Kidney (tissue), 14 donors: ENCODE measurements around the gene AFG1L. TPM values are rescaled to one million over a fixed set of nuclear protein-coding genes. Genes with fewer than 3 reads are reported as not detected.

Source experiments
- DNase-seq, 5 donors: peaks; one replicate each; pipeline ENCODE4 v3.0.0-alpha.2; 2013 to 2020
- FAIRE-seq: peaks from 2 replicates; lab custom pipeline; 2012; peaks lifted over from hg19 to GRCh38; lab: Jason Lieb, UNC
- H3K27ac ChIP-seq, 2 donors: one replicate each; pipeline ENCODE4 v1.7.0; 2013; ENCODE audit warnings: low read depth in 2 of 2, low read length in 2 of 2, inconsistent platforms in 1 of 2
- H3K27me3 ChIP-seq: one replicate; pipeline ENCODE4 v1.7.1; 2013; ENCODE audit warnings: low read length, inconsistent platforms; ENCODE audit not compliant: control insufficient read depth, insufficient read depth
- H3K36me3 ChIP-seq, 3 donors: one replicate each; pipeline versions ENCODE4 v1.7.0 to v1.7.1; 2013; ENCODE audit warnings: low read length in 3 of 3, control low read depth in 1 of 3, inconsistent platforms in 1 of 3; ENCODE audit not compliant: insufficient read depth in 3 of 3, control insufficient read depth in 2 of 3
- H3K4me1 ChIP-seq, 3 donors: one replicate each; pipeline versions ENCODE4 v1.7.0 to v1.7.1; 2013; ENCODE audit warnings: low read length in 3 of 3, inconsistent platforms in 1 of 3, low read depth in 1 of 3; ENCODE audit not compliant: control insufficient read depth in 2 of 3, insufficient read depth in 2 of 3
- H3K4me3 ChIP-seq, 3 donors: one replicate each; pipeline versions ENCODE4 v1.7.0 to v1.8.1; 2013; ENCODE audit warnings: low read length in 3 of 3, control low read depth in 1 of 3, inconsistent platforms in 1 of 3
- H3K9ac ChIP-seq, 3 donors: one replicate each; pipeline versions ENCODE4 v1.7.0 to v1.7.1; 2013; ENCODE audit warnings: low read length in 3 of 3, control low read depth in 1 of 3, inconsistent platforms in 1 of 3
- H3K9me3 ChIP-seq, 3 donors: one replicate each; pipeline versions ENCODE4 v1.7.0 to v1.7.1; 2013; ENCODE audit warnings: low read length in 3 of 3, control low read depth in 1 of 3, inconsistent platforms in 1 of 3; ENCODE audit not compliant: control insufficient read depth in 2 of 3, insufficient read depth in 1 of 3
- intact Hi-C: fragments of 100-400 bp; cut with DNase I; formaldehyde crosslinking; loops from one replicate; pipeline ENCODE4 v1.11.1; 2022
- polyA plus RNA-seq: library from polyadenylated mRNA; stranded (reverse); fragments of 350-450 nt; fragmentation: Illumina TruSeq; extraction: RNeasy Lipid Tissue Mini Kit (QIAGEN cat#74804); gene quantifications from one replicate; pipeline ENCODE4 v1.2.3, GENCODE V29; 2014; ENCODE audit warnings: low read depth, low replicate concordance; ENCODE audit not compliant: insufficient read depth
- total RNA-seq: library from RNA; stranded (reverse); fragmentation: NEBNext Ultra II Directional; extraction: Animal tissue kit (Norgen Biotek cat#: 25700); gene quantifications from one replicate; pipeline ENCODE4 v1.2.1, GENCODE V29; 2021
- TF ChIP-seq, protein P1 (sequence below): IDR thresholded peaks from 3 replicates; pipeline ENCODE4 v1.5.1; 2012; ENCODE audit warnings: mild to moderate bottlenecking, moderate library complexity, borderline replicate concordance; ENCODE audit not compliant: insufficient read depth; ENCODE audit errors: extremely low read depth
- donor health status: control.
- donor health status: control.
- donor health status: control.
- donor health status: control.
- donor health status: control.
- donor health status: DM: yes; HTN: yes; CAD: no.
- donor health status: Normal renal cell carcinoma (clear cell type).

AFG1L gene
- total and polyA plus RNA-seq, 2 donors from 2014 or later, result 6.8 to 7.0 TPM

DNA sequence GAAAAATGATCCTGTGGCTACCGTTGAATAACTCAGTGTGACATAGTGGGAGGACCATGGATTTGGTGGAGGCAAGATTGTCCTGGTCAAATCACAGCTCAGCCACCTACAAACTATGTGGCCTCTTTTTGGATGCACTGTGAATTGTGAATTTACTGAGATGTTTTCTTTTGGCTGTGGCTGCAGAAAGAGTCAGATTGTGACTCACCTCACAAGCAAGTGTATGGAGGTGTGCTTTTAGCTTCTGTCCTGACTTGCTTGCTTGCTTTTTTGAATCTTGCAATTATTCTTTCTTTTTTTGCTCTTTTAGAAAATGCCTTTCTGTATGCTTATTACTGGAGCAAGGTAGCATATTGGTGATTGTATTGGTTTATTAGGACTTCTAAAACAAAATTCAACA lies 143.0 kb downstream of the AFG1L start:
- H3K9me3 ChIP-seq, result no peaks in the 10 kb centered on the region
- H3K27me3 ChIP-seq, result no peaks in the 10 kb centered on the region
- H3K9ac ChIP-seq, result no peak overlapping the region
- FAIRE-seq (no peak), DNase-seq (no peak)
- intact Hi-C loops, result no loop called here
- TF ChIP-seq, protein P1, sequence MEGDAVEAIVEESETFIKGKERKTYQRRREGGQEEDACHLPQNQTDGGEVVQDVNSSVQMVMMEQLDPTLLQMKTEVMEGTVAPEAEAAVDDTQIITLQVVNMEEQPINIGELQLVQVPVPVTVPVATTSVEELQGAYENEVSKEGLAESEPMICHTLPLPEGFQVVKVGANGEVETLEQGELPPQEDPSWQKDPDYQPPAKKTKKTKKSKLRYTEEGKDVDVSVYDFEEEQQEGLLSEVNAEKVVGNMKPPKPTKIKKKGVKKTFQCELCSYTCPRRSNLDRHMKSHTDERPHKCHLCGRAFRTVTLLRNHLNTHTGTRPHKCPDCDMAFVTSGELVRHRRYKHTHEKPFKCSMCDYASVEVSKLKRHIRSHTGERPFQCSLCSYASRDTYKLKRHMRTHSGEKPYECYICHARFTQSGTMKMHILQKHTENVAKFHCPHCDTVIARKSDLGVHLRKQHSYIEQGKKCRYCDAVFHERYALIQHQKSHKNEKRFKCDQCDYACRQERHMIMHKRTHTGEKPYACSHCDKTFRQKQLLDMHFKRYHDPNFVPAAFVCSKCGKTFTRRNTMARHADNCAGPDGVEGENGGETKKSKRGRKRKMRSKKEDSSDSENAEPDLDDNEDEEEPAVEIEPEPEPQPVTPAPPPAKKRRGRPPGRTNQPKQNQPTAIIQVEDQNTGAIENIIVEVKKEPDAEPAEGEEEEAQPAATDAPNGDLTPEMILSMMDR, result no peak
- H3K27ac ChIP-seq, result no peak overlapping the region
- no peaks in the 10 kb centered on the region for H3K4me1 ChIP-seq
- H3K4me3 ChIP-seq, result no peak overlapping the region
- no peaks in the 10 kb centered on the region for H3K36me3 ChIP-seq

DNA sequence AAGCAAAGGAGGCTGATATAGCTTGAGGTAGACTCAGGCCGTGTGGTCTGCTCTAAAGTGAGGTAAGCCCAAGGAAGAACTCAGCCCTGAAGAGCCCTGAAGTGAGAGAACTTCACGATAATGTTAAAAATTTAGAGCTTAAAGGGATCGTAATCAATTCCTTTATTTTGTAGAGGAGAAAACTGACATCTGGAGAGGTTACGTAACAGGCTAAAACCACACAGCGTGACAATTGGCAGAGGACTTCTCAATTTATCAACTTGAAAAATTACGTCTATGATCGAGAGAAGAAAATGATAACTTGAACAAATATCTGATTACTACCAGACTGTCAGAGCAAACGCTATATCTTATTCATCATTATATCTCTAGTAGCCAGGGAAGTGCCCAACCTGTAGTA lies 144.1 kb downstream of the AFG1L start:
- Histone ChIP-seq H3K27me3 (no peaks in the 10 kb centered on the region), H3K36me3 (no peaks in the 10 kb centered on the region), H3K4me3 (no peak overlapping the region), H3K4me1 (no peaks in the 10 kb centered on the region), H3K9me3 (no peaks in the 10 kb centered on the region), H3K27ac (no peak overlapping the region), H3K9ac (no peak overlapping the region)
- TF ChIP-seq, protein P1, result no peak
- no peak for DNase-seq
- intact Hi-C loops, result no loop called here
- FAIRE-seq, result no peak

DNA sequence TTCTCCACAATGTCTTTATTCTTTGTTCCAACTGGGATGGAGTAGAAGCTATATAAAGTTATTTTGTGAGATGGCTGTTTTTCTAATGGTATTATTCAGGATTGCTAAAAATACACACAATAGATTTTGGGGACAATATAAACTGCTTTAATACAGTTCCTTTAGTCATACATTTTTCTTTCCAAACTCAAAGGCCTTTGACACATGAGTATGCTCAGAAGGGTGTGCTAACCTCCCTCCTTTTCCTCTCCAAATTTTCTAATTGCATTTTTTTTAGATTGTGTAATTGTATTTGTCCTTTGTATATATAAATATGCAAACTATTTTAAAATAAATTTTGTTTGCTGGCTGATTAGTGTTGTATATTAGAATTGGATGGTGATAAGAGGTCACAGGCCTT lies 146.3 kb downstream of the AFG1L start:
- no peak overlapping the region for H3K4me3 ChIP-seq
- H3K9me3 ChIP-seq, result no peaks in the 10 kb centered on the region
- no peaks in the 10 kb centered on the region for H3K27me3 ChIP-seq
- H3K4me1 ChIP-seq, result no peaks in the 10 kb centered on the region
- DNase-seq (no peak), FAIRE-seq (peak; percentile 3)
- no peaks in the 10 kb centered on the region for H3K36me3 ChIP-seq
- TF ChIP-seq, protein P1, result no peak
- no peak overlapping the region for H3K27ac ChIP-seq
- intact Hi-C loops, result no loop called here
- H3K9ac ChIP-seq, result no peak overlapping the region

DNA sequence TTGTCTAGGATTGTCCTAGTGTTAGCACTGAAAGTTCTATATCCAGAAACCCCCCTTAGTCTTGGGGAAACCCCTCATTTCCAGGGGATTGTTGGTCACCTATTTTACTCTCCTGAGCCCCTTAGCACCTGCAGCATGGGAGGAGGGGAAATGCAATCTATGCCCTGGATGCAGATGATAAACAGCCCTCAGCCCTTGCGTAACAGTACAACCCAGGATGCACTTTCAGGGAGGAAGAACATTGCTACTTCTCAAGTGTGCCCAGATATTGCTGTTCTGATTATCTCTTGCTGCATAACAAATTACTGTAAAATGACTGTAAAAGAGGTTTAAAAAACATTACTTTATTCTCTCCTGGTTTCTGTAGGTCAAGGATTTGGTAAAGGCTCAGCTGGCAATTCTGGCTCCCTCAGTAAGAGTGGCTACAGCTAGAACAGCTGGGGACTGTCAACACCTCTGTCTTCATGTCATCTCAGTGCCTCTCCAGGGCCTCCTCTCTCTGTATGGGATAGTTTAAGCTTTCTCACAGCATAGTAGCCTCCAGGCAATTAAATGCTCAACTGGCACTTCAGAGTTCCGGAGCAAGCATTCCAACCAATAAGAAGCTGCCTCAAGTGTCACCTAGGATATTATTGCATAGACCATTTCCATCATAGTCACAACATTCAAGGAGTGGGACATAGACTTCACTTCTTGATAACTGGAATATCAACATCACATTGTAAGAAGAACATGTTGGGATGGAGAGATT lies 148.1 kb downstream of the AFG1L start:
- DNase-seq, result peak in 2 of 5 donors; percentile 6 to 13
- intact Hi-C loops, result no loop called here
- Histone ChIP-seq H3K27ac (no peak overlapping the region), H3K36me3 (no peaks in the 10 kb centered on the region), H3K4me3 (no peak overlapping the region), H3K27me3 (no peaks in the 10 kb centered on the region), H3K4me1 (no peaks in the 10 kb centered on the region), H3K9ac (no peak overlapping the region), H3K9me3 (no peaks in the 10 kb centered on the region)
- FAIRE-seq, result no peak
- TF ChIP-seq, protein P1, result no peak
